Epithelial cell of prostate (primary cell): ENCODE results near the gene CIDEA.
A peak's percentile ranks its signal among the peaks of the same experiment; 100 is the strongest.

ENCODE experiments used
- DNase-seq: peaks from one replicate; pipeline ENCODE4 v3.0.0-alpha.2; 2011; ENCODE audit warnings: low read depth, low spot score
- H3K27ac ChIP-seq: fragments of 450-650 bp; 2 replicates; pipeline ENCODE4 v1.5.1; 2017; ENCODE audit warnings: mild to moderate bottlenecking

Gene CIDEA

DNA sequence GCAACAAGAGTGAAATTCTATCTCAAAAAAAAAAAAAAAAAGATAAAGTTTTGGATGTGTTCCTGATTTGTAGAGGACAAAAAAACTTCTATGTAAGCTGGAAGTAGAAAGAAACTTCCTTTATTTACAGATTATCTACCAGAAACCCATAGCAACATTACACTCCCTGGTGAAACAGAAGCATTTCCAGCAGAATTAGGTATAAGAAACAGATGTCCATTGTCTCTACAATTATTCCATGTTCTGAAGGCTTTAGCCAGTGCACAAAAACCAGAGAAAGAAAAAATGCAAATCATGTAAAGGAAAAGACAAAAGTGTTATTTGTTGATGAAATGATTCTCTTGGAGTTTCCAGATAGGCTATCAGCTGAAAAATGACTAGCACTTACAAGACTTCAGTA is 58.8 kb downstream of the CIDEA start:
- no peak for DNase-seq
- H3K27ac ChIP-seq, result peak overlapping the region; percentile 97

DNA sequence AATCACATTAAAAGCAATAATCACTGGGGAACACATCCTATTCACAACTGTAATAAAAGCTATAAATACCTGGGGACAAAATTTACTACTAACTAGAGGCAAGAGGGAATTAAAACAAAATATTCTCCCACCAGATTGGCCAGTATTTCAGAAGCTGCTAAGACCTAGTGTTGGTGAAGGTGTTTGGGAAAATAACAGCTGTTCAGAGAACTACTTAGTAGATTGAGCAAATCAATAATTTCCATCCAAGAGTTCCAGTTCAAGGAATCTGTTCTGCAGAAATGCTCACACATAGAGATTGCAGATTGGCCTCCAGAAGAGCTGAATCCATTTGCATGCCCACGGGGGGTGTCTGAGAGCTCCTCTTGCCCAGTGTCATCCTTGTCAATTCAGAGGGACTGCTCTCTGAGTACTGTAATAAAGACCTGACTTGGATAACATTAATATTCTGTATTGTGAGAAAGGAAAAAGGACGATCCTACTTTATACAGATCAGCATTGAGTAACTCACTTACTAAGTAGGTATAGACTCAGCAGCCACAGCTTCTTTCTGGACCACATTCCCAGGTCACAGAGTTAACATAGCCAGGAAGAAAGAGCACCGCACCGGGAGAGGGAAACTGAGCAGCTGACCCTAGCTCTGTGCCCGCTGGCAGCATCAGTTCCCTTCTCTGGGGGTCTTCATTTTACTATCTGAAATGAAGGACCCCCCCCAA is 59.5 kb downstream of the CIDEA start:
- H3K27ac ChIP-seq, result peak overlapping the region; percentile 97
- DNase-seq, result no peak

DNA sequence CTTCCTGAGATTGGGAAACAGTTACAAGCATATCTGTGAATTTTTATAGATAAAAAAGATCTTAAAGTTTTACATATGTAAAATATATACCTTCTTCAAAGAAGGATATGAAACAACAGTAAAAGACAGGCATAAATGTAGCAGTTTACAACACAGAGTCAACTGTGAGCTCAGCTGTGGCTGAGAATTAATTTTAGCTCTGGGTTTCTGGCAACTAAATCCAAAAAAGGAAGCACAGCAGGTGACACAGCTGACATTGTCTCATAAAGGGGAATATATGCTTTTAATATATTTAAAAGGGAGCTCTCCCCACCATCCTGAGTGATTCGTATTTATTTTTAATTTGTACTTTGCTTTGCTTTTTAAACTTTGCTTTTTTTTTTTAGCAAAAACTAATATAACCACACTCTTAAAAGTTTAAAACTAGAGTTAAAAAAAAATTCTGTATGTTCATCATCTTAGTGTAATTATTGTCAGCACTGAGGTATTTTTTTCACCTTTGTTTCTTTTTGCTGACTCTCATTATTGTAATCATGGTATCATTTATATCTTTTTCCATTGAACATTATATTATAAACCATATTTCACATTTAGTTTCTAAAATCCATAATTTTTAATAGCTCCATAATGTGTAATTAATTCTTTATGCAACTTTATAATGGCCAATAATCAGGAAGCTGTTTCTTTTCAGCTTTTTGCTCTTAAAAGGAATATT is 60.6 kb downstream of the CIDEA start:
- DNase-seq, result no peak
- H3K27ac ChIP-seq, result peak overlapping the region; percentile 97

DNA sequence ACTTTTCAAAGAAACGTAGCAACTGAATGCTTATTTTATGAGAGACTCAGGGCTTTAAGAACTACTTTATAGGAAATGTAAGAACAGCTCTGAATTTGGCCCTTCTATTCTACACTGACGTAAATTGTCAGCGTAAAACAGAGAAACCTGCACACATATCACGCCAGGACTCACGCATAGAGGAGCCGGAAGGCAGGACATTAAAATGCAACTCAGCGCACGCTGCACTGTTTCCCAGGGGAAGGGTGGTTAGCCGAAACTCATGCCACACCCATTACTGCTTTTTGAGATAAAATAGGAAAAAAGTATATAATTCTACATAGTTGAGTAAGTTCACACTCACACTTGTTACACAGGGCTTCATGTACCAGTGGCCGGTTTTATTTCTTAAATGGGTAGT is 61.3 kb downstream of the CIDEA start:
- DNase-seq, result no peak
- H3K27ac ChIP-seq, result peak overlapping the region; percentile 97

DNA sequence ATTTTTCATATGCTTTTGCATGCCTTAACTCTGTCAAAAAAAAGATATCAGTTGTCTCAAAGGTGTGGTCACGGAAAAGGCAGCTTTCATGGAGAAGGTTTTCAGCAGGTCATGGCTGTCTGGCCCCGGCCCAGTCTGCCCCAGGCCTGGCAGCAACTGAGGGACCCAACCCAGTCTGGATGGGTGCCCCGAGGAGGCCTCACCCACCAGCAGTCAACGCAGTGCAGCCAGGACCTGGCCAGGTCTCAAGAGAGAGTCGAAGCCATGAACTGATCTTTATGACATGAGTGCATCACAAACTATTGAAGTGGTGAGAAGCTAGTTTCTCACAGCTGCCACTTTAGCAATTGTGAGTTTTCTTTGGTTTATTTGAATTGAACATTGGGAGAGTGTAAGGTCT is 61.8 kb downstream of the CIDEA start:
- DNase-seq, result no peak
- H3K27ac ChIP-seq, result peak overlapping the region; percentile 97

DNA sequence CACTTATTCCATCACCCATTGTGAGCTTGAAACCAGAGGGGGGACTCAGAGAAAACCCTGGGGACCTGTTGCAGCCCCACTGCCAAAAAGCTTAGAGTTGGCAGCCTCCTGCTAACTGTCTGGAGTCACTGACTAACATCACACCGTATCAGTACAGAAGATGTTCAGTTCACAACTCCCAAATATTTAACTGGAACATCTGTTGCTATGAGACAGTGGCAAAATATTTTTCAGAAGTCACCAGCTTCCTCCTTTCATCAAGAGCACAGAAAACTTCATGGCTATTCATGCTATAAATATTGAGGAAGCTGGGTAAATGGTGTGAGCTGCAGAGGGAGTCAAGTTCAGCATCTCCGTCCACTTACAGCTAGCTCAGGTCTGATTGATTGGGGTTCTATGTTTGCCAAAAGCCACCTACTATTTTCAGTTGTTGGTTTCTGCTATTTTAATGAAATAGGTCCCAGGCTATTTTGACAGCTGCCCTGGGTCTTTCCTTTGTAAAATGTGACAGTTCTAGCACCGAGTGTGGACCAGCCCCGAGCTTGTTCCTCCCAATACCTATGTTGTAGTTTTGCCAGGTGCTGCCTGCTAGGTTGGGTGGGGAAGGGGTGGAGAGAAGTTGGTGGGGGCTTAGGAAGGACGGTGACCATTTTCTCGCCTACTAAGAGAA is 63.6 kb downstream of the CIDEA start:
- H3K27ac ChIP-seq, result peak overlapping the region; percentile 26
- no peak for DNase-seq

DNA sequence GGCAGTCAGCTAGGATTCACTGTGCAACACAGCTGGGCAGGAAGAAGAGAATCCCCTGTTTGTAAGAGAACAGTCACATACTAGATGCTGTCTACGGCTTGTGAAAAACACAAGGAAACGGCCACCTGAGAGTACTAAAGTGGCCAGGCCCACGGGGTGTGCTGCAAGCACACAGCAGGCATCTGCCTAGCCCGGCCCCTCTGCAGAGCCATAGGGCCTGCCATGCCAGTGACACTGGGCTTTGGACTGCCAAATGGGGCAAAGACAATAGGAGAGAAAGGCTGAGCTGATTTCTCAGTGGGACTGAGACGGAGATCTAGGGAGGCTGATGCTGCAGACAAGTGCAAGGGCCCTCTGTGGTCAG is 64.2 kb downstream of the CIDEA start:
- H3K27ac ChIP-seq, result peak overlapping the region; percentile 26
- no peak for DNase-seq

DNA sequence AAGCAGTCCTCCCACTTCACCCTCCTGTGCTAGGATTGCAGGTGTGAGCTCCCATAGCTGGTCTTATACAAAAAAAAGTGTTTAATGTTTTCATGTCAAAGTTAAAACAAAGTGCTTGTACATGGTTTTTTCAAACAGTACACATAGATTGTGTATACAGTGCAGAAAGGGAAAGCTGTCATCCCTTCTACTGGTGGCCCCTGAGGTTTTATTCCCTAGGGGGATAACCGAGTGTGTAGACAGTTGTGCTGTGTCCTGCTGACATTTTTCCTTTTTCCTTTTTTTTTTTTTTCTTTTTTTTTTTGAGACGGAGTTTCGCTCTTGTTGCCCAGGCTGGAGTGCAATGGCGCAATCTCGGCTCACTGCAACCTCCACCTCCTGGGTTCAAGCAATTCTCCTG is 64.7 kb downstream of the CIDEA start:
- peak overlapping the region; percentile 26 for H3K27ac ChIP-seq
- no peak for DNase-seq

DNA sequence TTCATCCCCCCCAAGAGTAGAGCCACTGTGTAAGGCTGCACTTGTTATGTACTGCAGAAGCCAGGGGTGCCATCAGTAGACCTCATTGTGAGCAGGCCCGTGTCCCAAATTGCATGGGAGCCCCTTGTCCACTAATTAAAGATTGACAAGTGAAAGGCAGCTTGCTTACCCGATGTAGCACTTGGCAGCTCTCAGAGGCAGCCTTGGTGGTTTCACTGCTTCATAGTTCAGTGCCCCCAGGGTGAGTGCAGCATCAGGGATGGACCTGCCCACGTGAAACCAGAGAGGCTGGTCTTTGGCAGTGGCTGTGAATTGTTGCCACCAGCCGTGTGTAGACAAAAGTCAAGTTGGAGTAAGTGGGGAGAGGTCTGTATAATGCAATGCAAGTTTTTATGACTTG is 67.2 kb downstream of the CIDEA start:
- no peak for DNase-seq
- peak overlapping the region; percentile 11 for H3K27ac ChIP-seq

DNA sequence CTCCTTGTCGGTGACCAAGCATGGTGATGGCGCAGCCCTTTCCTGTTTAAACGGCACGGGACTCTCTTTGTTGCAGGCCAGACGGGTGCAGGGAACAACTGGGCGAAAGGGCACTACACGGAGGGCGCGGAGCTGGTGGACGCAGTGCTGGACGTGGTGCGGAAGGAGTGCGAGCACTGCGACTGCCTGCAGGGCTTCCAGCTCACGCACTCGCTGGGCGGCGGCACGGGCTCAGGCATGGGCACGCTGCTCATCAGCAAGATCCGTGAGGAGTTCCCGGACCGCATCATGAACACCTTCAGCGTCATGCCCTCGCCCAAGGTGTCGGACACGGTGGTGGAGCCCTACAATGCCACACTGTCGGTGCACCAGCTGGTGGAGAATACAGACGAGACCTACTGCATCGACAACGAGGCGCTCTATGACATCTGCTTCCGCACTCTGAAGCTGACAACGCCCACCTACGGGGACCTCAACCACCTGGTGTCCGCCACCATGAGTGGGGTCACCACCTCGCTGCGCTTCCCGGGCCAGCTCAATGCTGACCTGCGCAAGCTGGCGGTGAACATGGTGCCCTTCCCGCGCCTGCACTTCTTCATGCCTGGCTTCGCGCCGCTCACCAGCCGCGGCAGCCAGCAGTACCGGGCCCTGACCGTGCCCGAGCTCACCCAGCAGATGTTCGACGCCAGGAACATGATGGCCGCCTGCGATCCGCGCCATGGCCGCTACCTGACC is 71.0 kb downstream of the CIDEA start:
- H3K27ac ChIP-seq, result no peak overlapping the region
- DNase-seq, result no peak

DNA sequence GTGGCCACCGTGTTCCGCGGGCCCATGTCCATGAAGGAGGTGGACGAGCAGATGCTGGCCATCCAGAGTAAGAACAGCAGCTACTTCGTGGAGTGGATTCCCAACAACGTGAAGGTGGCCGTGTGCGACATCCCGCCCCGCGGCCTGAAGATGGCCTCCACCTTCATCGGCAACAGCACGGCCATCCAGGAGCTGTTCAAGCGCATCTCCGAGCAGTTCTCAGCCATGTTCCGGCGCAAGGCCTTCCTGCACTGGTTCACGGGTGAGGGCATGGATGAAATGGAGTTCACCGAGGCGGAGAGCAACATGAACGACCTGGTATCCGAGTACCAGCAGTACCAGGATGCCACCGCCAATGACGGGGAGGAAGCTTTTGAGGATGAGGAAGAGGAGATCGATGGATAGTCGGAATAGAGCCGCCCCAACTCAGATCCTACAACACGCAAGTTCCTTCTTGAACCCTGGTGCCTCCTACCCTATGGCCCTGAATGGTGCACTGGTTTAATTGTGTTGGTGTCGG is 71.6 kb downstream of the CIDEA start:
- no peak overlapping the region for H3K27ac ChIP-seq
- no peak for DNase-seq

DNA sequence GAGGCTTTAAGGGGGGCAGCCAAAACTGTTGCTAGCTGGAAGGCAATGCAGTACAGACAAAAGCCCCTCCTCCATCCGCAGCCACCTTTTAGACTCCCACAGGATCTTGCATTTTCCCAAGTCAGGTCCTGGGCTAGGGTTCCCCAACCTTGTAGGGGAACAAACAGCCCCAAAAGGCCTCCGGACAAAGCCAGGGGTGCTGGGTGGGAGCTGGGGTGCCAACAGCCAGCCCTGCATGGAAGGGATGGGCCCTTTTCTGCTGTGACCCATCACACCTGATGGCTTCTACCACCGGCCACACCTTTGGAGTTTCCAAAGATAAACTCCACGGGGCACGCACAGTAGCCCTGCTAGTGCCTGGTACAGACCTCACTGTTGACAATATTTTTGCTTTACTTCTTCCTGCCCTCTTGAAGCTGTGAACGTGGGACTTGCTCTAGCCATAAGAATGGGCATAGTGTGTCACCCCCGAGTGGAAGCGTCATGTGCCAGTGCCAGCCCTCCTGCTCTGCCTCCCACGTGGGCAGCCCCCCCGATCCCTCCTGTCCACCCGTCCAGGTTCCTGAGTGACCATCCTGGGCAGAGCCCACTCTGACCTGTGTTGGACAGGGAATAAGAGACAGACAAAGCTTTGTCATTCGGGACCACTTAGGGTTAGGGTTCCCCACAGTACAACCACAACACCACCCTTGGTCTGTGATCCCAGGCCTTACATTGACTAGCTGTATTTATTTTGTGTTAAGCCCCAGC is 72.7 kb downstream of the CIDEA start:
- DNase-seq, result no peak
- peak overlapping the region; percentile 57 for H3K27ac ChIP-seq
